ENCODE measurements around the gene HELZ.
"Not testable (repeated sequence)": the region's sequence is repeated elsewhere in the genome, so short reads cannot be mapped to it uniquely, and the experiment has no call there.

DNA sequence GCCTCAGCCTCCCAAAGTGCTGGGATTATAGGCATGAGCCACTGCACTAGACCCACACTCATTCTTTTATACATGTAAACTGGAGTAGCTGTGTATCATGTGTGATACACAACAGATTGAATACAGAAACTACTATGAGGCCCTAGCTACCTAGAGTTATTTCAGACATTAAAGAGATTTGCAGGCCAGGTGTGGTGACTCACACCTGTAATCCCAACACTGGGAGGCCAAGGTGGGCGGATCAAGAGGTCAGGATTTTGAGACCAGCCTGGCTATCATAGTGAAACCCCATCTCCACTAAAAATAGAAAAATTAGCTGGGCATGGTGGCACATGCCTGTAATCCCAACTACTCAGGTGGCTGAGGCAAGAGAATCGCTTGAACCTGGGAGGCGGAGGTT lies 41.8 kb upstream of the HELZ start:
- TF ChIP-seq POLR2A (IDR thresholded peaks at IDR 0.05), result not testable (repeated sequence)
- TF ChIP-seq, protein P1, sequence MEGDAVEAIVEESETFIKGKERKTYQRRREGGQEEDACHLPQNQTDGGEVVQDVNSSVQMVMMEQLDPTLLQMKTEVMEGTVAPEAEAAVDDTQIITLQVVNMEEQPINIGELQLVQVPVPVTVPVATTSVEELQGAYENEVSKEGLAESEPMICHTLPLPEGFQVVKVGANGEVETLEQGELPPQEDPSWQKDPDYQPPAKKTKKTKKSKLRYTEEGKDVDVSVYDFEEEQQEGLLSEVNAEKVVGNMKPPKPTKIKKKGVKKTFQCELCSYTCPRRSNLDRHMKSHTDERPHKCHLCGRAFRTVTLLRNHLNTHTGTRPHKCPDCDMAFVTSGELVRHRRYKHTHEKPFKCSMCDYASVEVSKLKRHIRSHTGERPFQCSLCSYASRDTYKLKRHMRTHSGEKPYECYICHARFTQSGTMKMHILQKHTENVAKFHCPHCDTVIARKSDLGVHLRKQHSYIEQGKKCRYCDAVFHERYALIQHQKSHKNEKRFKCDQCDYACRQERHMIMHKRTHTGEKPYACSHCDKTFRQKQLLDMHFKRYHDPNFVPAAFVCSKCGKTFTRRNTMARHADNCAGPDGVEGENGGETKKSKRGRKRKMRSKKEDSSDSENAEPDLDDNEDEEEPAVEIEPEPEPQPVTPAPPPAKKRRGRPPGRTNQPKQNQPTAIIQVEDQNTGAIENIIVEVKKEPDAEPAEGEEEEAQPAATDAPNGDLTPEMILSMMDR (IDR thresholded peaks at IDR 0.05 in 4 of 5, conservative IDR thresholded peaks at IDR 0.05 in 1 of 5), result not testable (repeated sequence)

All from gastrocnemius medialis (tissue), 4 donors.